Fibroblast of lung (primary cell): ENCODE results near the gene DNAJA4.

Experiments
- CTCF ChIP-seq, 2 donors: IDR thresholded peaks in 1 of 2; conservative IDR thresholded peaks in 1 of 2; 1 replicate in 1 of 2; 2 replicates in 1 of 2; pipeline ENCODE4 v1.5.1; 2011 to 2012; ENCODE audit warnings: low read length in 2 of 2, control low read depth in 1 of 2, inconsistent platforms in 1 of 2, low read depth in 1 of 2, mild to moderate bottlenecking in 1 of 2
- EZH2 ChIP-seq: IDR thresholded peaks from 2 replicates; pipeline ENCODE4 v1.5.1; 2012; ENCODE audit warnings: low read length, control low read depth, mild to moderate bottlenecking; ENCODE audit errors: missing control alignments

- TF ChIP-seq CTCF (conservative IDR thresholded peaks at IDR 0.05 in 1 of 2, IDR thresholded peaks at IDR 0.05 in 1 of 2; ENCODE audit: low read depth in 1 of 2, low read length in 2 of 2) (no peak), EZH2 (no peak)
Measured at GRCh38 chr15:78304216-78305066, 40.1 kb downstream of the DNAJA4 start.
